GM21786 (cell line): ENCODE data around the gene NKX6-1.

Experiments used
- ATAC-seq: cut with Tn5 transposase; IDR thresholded peaks from one replicate; pipeline ENCODE4 v1.9.1; 2021; ENCODE audit not compliant: unreplicated experiment

Gene NKX6-1

GRCh38 chr4:84479663-84480062, 19.4 kb downstream of the NKX6-1 start:
- no peak for ATAC-seq

- ATAC-seq = no peak
Measured at GRCh38 chr4:84477738-84478137, 21.4 kb downstream of the NKX6-1 start.

- no peak for ATAC-seq
Measured at GRCh38 chr4:84474107-84474506, 25.0 kb downstream of the NKX6-1 start.

GRCh38 chr4:84472154-84472553, 26.9 kb downstream of the NKX6-1 start:
- ATAC-seq = no peak

- no peak for ATAC-seq
Measured at GRCh38 chr4:84470204-84470785, 28.8 kb downstream of the NKX6-1 start.

GRCh38 chr4:84467601-84468000, 31.5 kb downstream of the NKX6-1 start:
- no peak for ATAC-seq

- ATAC-seq = no peak
Measured at GRCh38 chr4:84459783-84460182, 39.3 kb downstream of the NKX6-1 start.

- no peak for ATAC-seq
Measured at GRCh38 chr4:84456157-84456556, 42.9 kb downstream of the NKX6-1 start.

GRCh38 chr4:84455697-84456096, 43.4 kb downstream of the NKX6-1 start:
- no peak for ATAC-seq

- ATAC-seq = no peak
Measured at GRCh38 chr4:84451546-84451945, 47.5 kb downstream of the NKX6-1 start.

- ATAC-seq = no peak
Measured at GRCh38 chr4:84443523-84443922, 55.6 kb downstream of the NKX6-1 start.

- ATAC-seq = no peak
Measured at GRCh38 chr4:84442778-84443177, 56.3 kb downstream of the NKX6-1 start.
